Upper lobe of right lung (tissue), 1 donor: ENCODE data around the gene ST8SIA5. TPM values are rescaled to one million over a fixed set of nuclear protein-coding genes. Genes with fewer than 3 reads are reported as not detected.

Experiments
- ATAC-seq: fragments of 200-7000 bp; cut with Tn5 transposase; one replicate; pipeline ENCODE4 v1.9.1; 2020; ENCODE audit warnings: mild to moderate bottlenecking, moderate library complexity
- DNase-seq: peaks from one replicate; pipeline ENCODE4 v3.0.0-alpha.2; 2020
- H3K27ac ChIP-seq: fragments of 200-600 bp; one replicate; pipeline ENCODE4 v1.8.0; 2022
- H3K27me3 ChIP-seq: fragments of 200-600 bp; one replicate; pipeline ENCODE4 v1.8.0; 2022; ENCODE audit warnings: mild to moderate bottlenecking
- H3K36me3 ChIP-seq: fragments of 200-600 bp; one replicate; pipeline ENCODE4 v1.8.0; 2022
- H3K4me1 ChIP-seq: fragments of 200-600 bp; one replicate; pipeline ENCODE4 v1.8.0; 2022
- H3K4me3 ChIP-seq: fragments of 200-600 bp; one replicate; pipeline ENCODE4 v1.8.0; 2022; ENCODE audit warnings: mild to moderate bottlenecking
- H3K9me3 ChIP-seq: fragments of 200-600 bp; one replicate; pipeline ENCODE4 v1.8.0; 2022
- intact Hi-C: fragments of 100-400 bp; cut with DNase I; formaldehyde crosslinking; loops from one replicate; pipeline ENCODE4 v1.11.0; 2022
- total RNA-seq: library from RNA; stranded (reverse); fragmentation: NEBNext Ultra II Directional; extraction: Animal tissue kit (Norgen Biotek cat#: 25700); gene quantifications from one replicate; pipeline ENCODE4 v1.2.1, GENCODE V29; 2021
- TF ChIP-seq, protein P1 (sequence below): fragments of 200-600 bp; IDR thresholded peaks from one replicate; pipeline ENCODE4 v1.8.0; 2022; ENCODE audit warnings: antibody characterized with exemption
- donor health status: DM: no; HTN: yes; CAD: no; lungs with severe emphysema.

Gene ST8SIA5
- total RNA-seq, 1 donor from 2014 or later = not detected

DNA sequence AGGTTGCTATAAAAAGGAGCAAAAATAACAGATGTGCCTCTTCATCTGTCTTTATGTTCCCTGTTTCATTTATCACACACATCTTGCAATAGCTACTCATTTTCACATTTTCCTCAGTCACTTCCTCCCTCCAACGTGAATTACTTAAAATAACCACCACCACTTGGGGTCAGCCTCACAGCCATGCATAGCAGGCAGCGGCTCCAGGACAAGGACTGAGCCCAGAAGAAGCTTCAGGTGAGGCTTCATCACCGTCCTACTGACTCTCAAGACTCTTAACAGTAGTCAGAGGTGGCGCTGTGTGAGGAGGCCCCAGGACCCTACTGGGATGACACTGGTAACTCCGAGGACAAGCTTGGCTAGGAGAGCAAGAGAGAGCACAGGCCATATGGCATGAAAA lies 15.5 kb upstream of the ST8SIA5 start:
- Histone ChIP-seq H3K36me3 (no peaks in the 10 kb centered on the region), H3K27me3 (no peaks in the 10 kb centered on the region), H3K4me3 (no peak overlapping the region), H3K9me3 (no peaks in the 10 kb centered on the region), H3K4me1 (no peaks in the 10 kb centered on the region), H3K27ac (no peak overlapping the region)
- intact Hi-C loops = no loop called here
- TF ChIP-seq, protein P1, sequence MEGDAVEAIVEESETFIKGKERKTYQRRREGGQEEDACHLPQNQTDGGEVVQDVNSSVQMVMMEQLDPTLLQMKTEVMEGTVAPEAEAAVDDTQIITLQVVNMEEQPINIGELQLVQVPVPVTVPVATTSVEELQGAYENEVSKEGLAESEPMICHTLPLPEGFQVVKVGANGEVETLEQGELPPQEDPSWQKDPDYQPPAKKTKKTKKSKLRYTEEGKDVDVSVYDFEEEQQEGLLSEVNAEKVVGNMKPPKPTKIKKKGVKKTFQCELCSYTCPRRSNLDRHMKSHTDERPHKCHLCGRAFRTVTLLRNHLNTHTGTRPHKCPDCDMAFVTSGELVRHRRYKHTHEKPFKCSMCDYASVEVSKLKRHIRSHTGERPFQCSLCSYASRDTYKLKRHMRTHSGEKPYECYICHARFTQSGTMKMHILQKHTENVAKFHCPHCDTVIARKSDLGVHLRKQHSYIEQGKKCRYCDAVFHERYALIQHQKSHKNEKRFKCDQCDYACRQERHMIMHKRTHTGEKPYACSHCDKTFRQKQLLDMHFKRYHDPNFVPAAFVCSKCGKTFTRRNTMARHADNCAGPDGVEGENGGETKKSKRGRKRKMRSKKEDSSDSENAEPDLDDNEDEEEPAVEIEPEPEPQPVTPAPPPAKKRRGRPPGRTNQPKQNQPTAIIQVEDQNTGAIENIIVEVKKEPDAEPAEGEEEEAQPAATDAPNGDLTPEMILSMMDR = no peak
- ATAC-seq = peak; percentile 23
- no peak for DNase-seq

DNA sequence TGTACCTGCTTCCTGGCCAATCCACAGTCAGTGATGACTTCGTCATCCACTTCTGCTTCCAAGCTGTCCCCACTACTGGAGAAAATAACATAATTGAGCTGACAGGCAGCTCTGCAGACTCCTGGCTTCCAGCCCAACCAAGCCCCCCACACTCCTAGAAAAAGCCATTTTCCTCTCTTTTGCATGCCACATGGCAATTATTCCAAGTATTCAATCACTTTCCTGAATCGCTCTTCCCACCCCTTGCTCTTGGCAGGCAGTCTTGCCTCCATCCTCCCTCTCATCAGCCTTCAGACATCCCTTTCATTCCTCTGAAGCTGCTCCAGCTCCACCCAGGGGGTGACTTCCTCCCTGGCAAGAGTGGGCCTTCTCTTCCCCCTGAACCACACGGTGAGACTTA lies 14.3 kb upstream of the ST8SIA5 start:
- ATAC-seq (no peak), DNase-seq (no peak)
- no peaks in the 10 kb centered on the region for H3K27me3 ChIP-seq
- no peaks in the 10 kb centered on the region for H3K36me3 ChIP-seq
- H3K27ac ChIP-seq = no peak overlapping the region
- H3K4me3 ChIP-seq = no peak overlapping the region
- H3K9me3 ChIP-seq = no peaks in the 10 kb centered on the region
- no peaks in the 10 kb centered on the region for H3K4me1 ChIP-seq
- intact Hi-C loops = no loop called here
- TF ChIP-seq, protein P1 = no peak

DNA sequence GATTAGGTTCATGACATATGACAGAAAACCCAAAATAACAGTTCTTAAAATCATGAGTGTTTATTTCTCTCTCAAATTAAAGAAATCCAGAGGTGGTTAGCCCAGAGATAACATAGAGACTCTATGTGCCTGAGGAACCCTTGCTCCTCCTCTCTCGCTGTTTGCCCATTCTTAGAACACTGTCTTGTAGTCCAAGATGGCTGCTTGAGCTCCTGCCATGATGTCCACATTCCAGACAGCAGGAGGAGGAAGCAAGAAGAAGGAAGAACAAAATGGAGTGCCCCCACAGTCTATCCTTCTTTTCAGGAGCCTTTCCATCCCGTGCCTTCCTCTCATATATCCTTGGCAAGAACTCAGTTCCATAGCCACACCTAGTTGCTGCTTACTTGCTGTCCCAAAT lies 13.9 kb upstream of the ST8SIA5 start:
- H3K9me3 ChIP-seq = no peaks in the 10 kb centered on the region
- TF ChIP-seq, protein P1 = no peak
- DNase-seq (no peak), ATAC-seq (no peak)
- H3K4me3 ChIP-seq = no peak overlapping the region
- H3K4me1 ChIP-seq = no peaks in the 10 kb centered on the region
- no peaks in the 10 kb centered on the region for H3K36me3 ChIP-seq
- intact Hi-C loops = no loop called here
- no peaks in the 10 kb centered on the region for H3K27me3 ChIP-seq
- H3K27ac ChIP-seq = no peak overlapping the region

DNA sequence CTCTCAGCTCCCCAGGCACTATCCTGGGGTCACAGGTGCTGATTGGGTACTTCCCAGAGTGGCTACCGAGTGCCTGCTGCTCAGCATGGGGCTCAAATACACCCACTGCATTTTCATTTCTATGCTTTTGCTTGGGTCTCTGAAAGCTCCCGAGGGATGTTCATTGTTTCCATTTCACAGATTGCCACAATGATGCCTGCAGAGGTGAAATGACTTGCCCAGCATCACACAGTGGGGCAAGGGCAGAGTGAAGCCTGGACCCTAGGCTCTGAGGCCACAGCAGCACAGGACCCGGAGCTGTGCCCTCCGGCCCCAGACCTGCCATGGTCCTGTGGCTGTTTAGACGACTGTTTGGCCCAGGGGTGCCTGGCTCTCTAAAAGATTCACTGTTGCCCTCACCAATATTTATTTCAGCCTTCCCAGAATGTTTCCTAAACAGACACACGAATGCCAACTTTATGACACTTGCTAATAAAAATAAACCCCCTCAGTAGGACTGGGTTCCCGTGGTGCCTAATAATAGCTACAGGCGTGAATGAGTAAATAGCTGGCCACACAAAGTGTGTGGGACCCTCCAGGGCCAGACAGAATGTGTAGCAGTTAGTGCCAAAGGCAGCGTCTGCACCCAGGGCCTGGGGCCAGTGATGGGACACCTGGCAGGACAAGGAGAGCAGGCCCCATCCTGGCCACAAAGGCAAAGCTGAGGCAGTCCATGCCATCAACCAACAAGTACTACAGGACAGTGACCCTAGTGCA lies 11.5 kb upstream of the ST8SIA5 start:
- H3K4me3 ChIP-seq = no peak overlapping the region
- H3K9me3 ChIP-seq = no peaks in the 10 kb centered on the region
- H3K27ac ChIP-seq = no peak overlapping the region
- no peaks in the 10 kb centered on the region for H3K27me3 ChIP-seq
- no peaks in the 10 kb centered on the region for H3K4me1 ChIP-seq
- no peak for DNase-seq
- TF ChIP-seq, protein P1 = no peak
- ATAC-seq = no peak
- intact Hi-C loops = no loop called here
- H3K36me3 ChIP-seq = no peaks in the 10 kb centered on the region

DNA sequence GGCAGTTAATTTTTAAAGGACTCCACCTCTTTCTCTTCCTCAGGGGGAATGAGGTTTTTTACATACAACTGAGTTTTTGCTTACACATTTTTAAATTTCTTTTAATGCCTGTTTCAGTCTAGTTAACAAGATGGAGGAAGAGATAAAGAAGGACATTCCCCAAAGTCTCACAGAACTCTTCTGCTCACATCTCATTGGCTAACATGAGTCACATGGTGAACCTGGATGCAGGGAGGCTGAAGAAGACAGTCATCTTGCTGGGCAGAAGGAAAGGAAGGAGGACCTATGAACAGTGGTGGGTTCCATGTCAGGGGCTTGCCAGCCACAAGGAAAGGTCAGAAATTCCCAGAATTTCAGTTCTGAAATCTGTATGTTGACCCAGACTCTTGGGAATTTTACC lies 10.4 kb upstream of the ST8SIA5 start:
- ATAC-seq (no peak), DNase-seq (no peak)
- TF ChIP-seq, protein P1 = no peak
- Histone ChIP-seq H3K27me3 (no peaks in the 10 kb centered on the region), H3K36me3 (no peaks in the 10 kb centered on the region), H3K4me1 (no peaks in the 10 kb centered on the region), H3K27ac (no peak overlapping the region), H3K9me3 (no peaks in the 10 kb centered on the region), H3K4me3 (no peak overlapping the region)
- intact Hi-C loops = no loop called here

DNA sequence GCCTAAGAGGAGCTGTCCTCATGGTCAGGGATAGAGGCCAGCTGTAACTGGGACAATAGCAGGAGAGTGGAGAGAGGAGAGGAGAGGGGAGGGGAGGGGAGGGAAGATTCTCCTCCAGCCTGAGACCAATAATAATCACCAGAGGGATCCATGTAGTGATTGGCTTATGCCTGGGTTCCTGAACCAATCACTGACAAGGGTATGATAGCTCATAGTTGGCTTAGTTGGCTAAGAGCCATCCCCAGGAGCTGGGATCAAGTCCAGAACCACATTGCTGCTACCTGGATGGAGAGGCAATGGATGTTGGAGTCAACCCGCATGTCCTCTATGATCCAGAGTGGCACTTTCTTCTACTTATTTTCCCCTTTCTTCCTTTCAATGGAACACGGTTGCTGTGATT lies 7.7 kb upstream of the ST8SIA5 start:
- H3K36me3 ChIP-seq = no peaks in the 10 kb centered on the region
- ATAC-seq (no peak), DNase-seq (no peak)
- H3K27ac ChIP-seq = no peak overlapping the region
- H3K9me3 ChIP-seq = no peaks in the 10 kb centered on the region
- H3K27me3 ChIP-seq = peaks cover 14% of the 10 kb centered on the region
- no peaks in the 10 kb centered on the region for H3K4me1 ChIP-seq
- no peak overlapping the region for H3K4me3 ChIP-seq
- TF ChIP-seq, protein P1 = no peak
- intact Hi-C loops = no loop called here
